Right lobe of liver (tissue), 4 donors: Measurements from ENCODE around the gene CDAN1.

Experiments
- CTCF ChIP-seq, 4 donors: fragments of 200-600 bp in 3 of 4; fragments of 450-650 bp in 1 of 4; IDR thresholded peaks; one replicate each; pipeline versions ENCODE4 v1.5.1 to v1.8.0; 2016 to 2022; ENCODE audit warnings: antibody characterized with exemption in 4 of 4, mild to moderate bottlenecking in 2 of 4
- POLR2A ChIP-seq: fragments of 450-650 bp; IDR thresholded peaks from one replicate; pipeline ENCODE4 v1.6.1; 2017; ENCODE audit warnings: antibody characterized with exemption, mild to moderate bottlenecking
- donor health status: DM: no; HTN: no; CAD: no.
- donor health status: DM: no; HTN: no; CAD: no.
- donor health status: DM: no; HTN: yes; CAD: no.

DNA sequence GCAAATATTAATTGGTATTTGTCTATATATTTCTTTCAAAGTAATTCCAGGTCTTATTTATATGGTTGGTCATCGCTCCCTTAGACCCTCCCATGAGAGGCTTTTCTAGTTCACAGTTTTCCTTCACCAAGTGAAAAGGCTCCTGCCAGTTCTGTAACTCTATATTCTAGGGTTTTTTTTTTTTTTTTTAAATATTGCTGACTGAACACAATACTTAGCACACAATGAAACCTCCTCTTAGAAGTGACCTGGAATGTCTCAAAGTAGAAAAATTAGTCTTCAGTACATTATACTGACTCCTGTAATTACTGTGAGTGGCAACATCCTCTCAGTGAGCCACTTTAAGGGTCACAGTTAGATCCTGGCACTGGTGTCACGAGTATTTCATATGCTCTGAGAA lies 48.6 kb upstream of the CDAN1 start:
- no peak for TF ChIP-seq POLR2A
- no peak for TF ChIP-seq CTCF (IDR thresholded peaks at IDR 0.05)
